Stomach (tissue), 9 donors: Measurements from ENCODE around the gene ARHGAP26. TPM values are rescaled to one million over a fixed set of nuclear protein-coding genes. Genes with fewer than 3 reads are reported as not detected.
A peak's percentile ranks its signal among the peaks of the same experiment; 100 is the strongest.

Source experiments
- DNase-seq, 2 donors: peaks; one replicate each; pipeline versions ENCODE4 v3.0.0 to v3.0.0-alpha.2; 2013 to 2019
- H3K27ac ChIP-seq, 5 donors: fragments of 200-600 bp in 4 of 5; sonication (generic) in 4 of 5; one replicate each; pipeline ENCODE4 v1.5.1; 2013 to 2019; ENCODE audit warnings: mild to moderate bottlenecking in 1 of 5, moderate library complexity in 1 of 5
- H3K27me3 ChIP-seq, 3 donors: fragments of 200-600 bp; sonication (generic); one replicate each; pipeline ENCODE4 v1.5.1; 2017 to 2019; ENCODE audit warnings: mixed run types in 1 of 3
- H3K36me3 ChIP-seq, 4 donors: fragments of 200-600 bp; sonication (generic); 1 replicate in 3 of 4; 2 replicates in 1 of 4; pipeline ENCODE4 v1.5.1; 2016 to 2019
- H3K4me1 ChIP-seq, 4 donors: fragments of 200-600 bp; sonication (generic); one replicate each; pipeline ENCODE4 v1.5.1; 2016 to 2019
- H3K4me3 ChIP-seq, 4 donors: fragments of 200-600 bp; sonication (generic) in 3 of 4; one replicate each; pipeline ENCODE4 v1.5.1; 2016 to 2019; ENCODE audit warnings: mild to moderate bottlenecking in 1 of 4
- H3K9me3 ChIP-seq, 4 donors: fragments of 200-600 bp; sonication (generic); one replicate each; pipeline ENCODE4 v1.5.1; 2016 to 2019
- CTCF ChIP-seq, 7 experiments: fragments of 450-650 bp in 4 of 7; fragments of 200-600 bp in 3 of 7; sonication (generic) in 3 of 7; IDR thresholded peaks; one replicate each; pipeline ENCODE4 v1.5.1; 2016 to 2019; ENCODE audit warnings: antibody characterized with exemption in 7 of 7, control low read depth in 2 of 7, mild to moderate bottlenecking in 1 of 7
- EP300 ChIP-seq: sonication (generic); formaldehyde crosslinking; IDR thresholded peaks from one replicate; pipeline ENCODE4 v1.6.1; 2017; ENCODE audit warnings: antibody characterized with exemption
- POLR2A ChIP-seq, 4 donors: fragments of 450-650 bp; IDR thresholded peaks; one replicate each; pipeline ENCODE4 v1.6.1; 2016; ENCODE audit warnings: antibody characterized with exemption in 4 of 4, control low read depth in 2 of 4, mild to moderate bottlenecking in 1 of 4, moderate library complexity in 1 of 4
- POLR2AphosphoS5 ChIP-seq, 3 donors: sonication (generic); formaldehyde crosslinking; IDR thresholded peaks; one replicate each; pipeline ENCODE4 v1.6.1; 2016; ENCODE audit warnings: antibody characterized with exemption in 3 of 3
- WGBS, 5 donors: extraction: QIAGEN DNeasy Blood & Tissue Kit in 3 of 5; methylation state at CpG; one replicate each; pipeline versions ENCODE4 v1.1.5 to v1.1.7; 2013 to 2018; 5-methylcytosine and 5-hydroxymethylcytosine counted together
- intact Hi-C: fragments of 100-400 bp; cut with DNase I; formaldehyde crosslinking; loops from one replicate; pipeline ENCODE4 v1.15.1; 2023; ENCODE audit warnings: low total_unique reads
- polyA plus RNA-seq, 3 donors: library from polyadenylated mRNA; stranded (reverse); fragments of 200-250 nt; gene quantifications; one replicate each; pipeline ENCODE4 v1.2.3, GENCODE V29; 2013
- total RNA-seq, 5 donors: library from RNA; depleted of rRNA; stranded (reverse); fragments of >200 nt; gene quantifications; one replicate each; pipeline versions ENCODE4 v1.1.0 to v1.2.3, GENCODE V29; 2014 to 2016
- donor health status: healthy with polysubstance abuse.
- donor health status: Bipolar disorder and iron deficiency.
- donor health status: healthy.

The ARHGAP26 gene
- total and polyA plus RNA-seq, 8 donors, result 4.0 to 115 (median 34.1) TPM

GRCh38 chr5:142836048-142836447 is 65.9 kb downstream of the ARHGAP26 start:
- Histone ChIP-seq H3K27me3 (no peaks in the 10 kb centered on the region), H3K4me3 (no peak overlapping the region), H3K27ac (no peak overlapping the region), H3K9me3 (no peaks in the 10 kb centered on the region), H3K36me3 (no peaks in the 10 kb centered on the region), H3K4me1 (peaks cover 15 to 64% (median 30%) of the 10 kb centered on the region in 4 donors)
- intact Hi-C loops, result no loop called here
- TF ChIP-seq POLR2AphosphoS5 (IDR thresholded peaks at IDR 0.05) (no peak), POLR2A (IDR thresholded peaks at IDR 0.05) (no peak), CTCF (IDR thresholded peaks at IDR 0.05) (no peak), EP300 (no peak)
- 82 to 93% (median 91%) methylated on average over 2 of the region's 2 CpGs for WGBS, 5 donors
- DNase-seq, result no peak

- TF ChIP-seq EP300, result no peak
- no peak for TF ChIP-seq POLR2AphosphoS5 (IDR thresholded peaks at IDR 0.05)
- Histone ChIP-seq H3K27me3 (no peaks in the 10 kb centered on the region), H3K9me3 (no peaks in the 10 kb centered on the region), H3K4me1 (peaks cover 15 to 71% (median 40%) of the 10 kb centered on the region in 4 donors), H3K27ac (peak overlapping the region in 2 of 5 donors; percentile 26 to 33), H3K36me3 (no peaks in the 10 kb centered on the region), H3K4me3 (no peak overlapping the region)
- intact Hi-C loops, result no loop called here
- DNase-seq, result no peak
- WGBS, 5 donors, result 83 to 93% (median 85%) methylated on average over 8 of the region's 8 CpGs
Measured at GRCh38 chr5:142837081-142837725, 67.0 kb downstream of the ARHGAP26 start.

- DNase-seq, result no peak
- Histone ChIP-seq H3K4me3 (no peak overlapping the region), H3K27me3 (no peaks in the 10 kb centered on the region), H3K4me1 (peaks cover 12 to 78% (median 41%) of the 10 kb centered on the region in 4 donors), H3K36me3 (no peaks in the 10 kb centered on the region), H3K27ac (peak overlapping the region in 4 of 5 donors; percentile 65 to 80 (median 75)), H3K9me3 (no peaks in the 10 kb centered on the region)
- WGBS, 5 donors, result 59 to 69% (median 65%) methylated on average over 5 of the region's 5 CpGs
- TF ChIP-seq EP300, result no peak
- no peak for TF ChIP-seq POLR2AphosphoS5 (IDR thresholded peaks at IDR 0.05)
- TF ChIP-seq CTCF (IDR thresholded peaks at IDR 0.05), result no peak
- TF ChIP-seq POLR2A (IDR thresholded peaks at IDR 0.05), result no peak
- intact Hi-C loops, result no loop called here
Measured at GRCh38 chr5:142838845-142839244, 68.7 kb downstream of the ARHGAP26 start.

- peaks cover 18 to 77% (median 39%) of the 10 kb centered on the region in 4 donors for H3K4me1 ChIP-seq
- H3K4me3 ChIP-seq, result no peak overlapping the region
- H3K27me3 ChIP-seq, result no peaks in the 10 kb centered on the region
- TF ChIP-seq EP300, result no peak
- TF ChIP-seq POLR2A (IDR thresholded peaks at IDR 0.05), result no peak
- no peak for TF ChIP-seq CTCF (IDR thresholded peaks at IDR 0.05)
- no peak for TF ChIP-seq POLR2AphosphoS5 (IDR thresholded peaks at IDR 0.05)
- WGBS, 5 donors, result 36 to 50% (median 39%) methylated on average over 6 of the region's 6 CpGs
- intact Hi-C loops, result no loop called here
- H3K9me3 ChIP-seq, result no peaks in the 10 kb centered on the region
- H3K36me3 ChIP-seq, result no peaks in the 10 kb centered on the region
- peak overlapping the region; percentile 9 to 80 (median 73) for H3K27ac ChIP-seq
- DNase-seq, result peak in 1 of 2 donors; percentile 67
Measured at GRCh38 chr5:142839711-142840346, 69.7 kb downstream of the ARHGAP26 start.
